GM18907 (cell line): ENCODE data around the gene CALML3.
"Not testable (repeated sequence)": the region's sequence is repeated elsewhere in the genome, so short reads cannot be mapped to it uniquely, and the experiment has no call there.

Experiments
- ATAC-seq: cut with Tn5 transposase; IDR thresholded peaks from one replicate; pipeline ENCODE4 v1.9.1; 2021; ENCODE audit warnings: mild to moderate bottlenecking, moderate library complexity; ENCODE audit not compliant: unreplicated experiment

CALML3 gene

GRCh38 chr10:5524641-5525560, at the start of gene CALML3:
Gene CALML3 (plus strand): TSS chr10:5524961. CDS start chr10:5525086, 125 bp downstream.
- no peak for ATAC-seq

- ATAC-seq: not testable (repeated sequence)
These were observed 49.7 kb upstream of the CALML3 start for GRCh38 chr10:5475088-5475487.

- not testable (repeated sequence) for ATAC-seq
These were observed 48.6 kb upstream of the CALML3 start for GRCh38 chr10:5475974-5476807.

- no peak for ATAC-seq
These were observed 47.7 kb upstream of the CALML3 start for GRCh38 chr10:5476918-5477525.

GRCh38 chr10:5477948-5478693, 46.6 kb upstream of the CALML3 start:
- ATAC-seq: no peak

GRCh38 chr10:5478694-5479305, 46.0 kb upstream of the CALML3 start:
- ATAC-seq: no peak

GRCh38 chr10:5479481-5480161, 45.1 kb upstream of the CALML3 start:
- no peak for ATAC-seq

GRCh38 chr10:5480162-5480941, 44.4 kb upstream of the CALML3 start:
- ATAC-seq: no peak

- ATAC-seq: no peak
These were observed 43.6 kb upstream of the CALML3 start for GRCh38 chr10:5481121-5481520.

- ATAC-seq: no peak
These were observed 42.7 kb upstream of the CALML3 start for GRCh38 chr10:5482016-5482415.

GRCh38 chr10:5484205-5484604, 40.6 kb upstream of the CALML3 start:
- ATAC-seq: no peak

- no peak for ATAC-seq
These were observed 39.5 kb upstream of the CALML3 start for GRCh38 chr10:5485290-5485689.

GRCh38 chr10:5485948-5486852, 38.6 kb upstream of the CALML3 start:
- no peak for ATAC-seq

GRCh38 chr10:5486853-5487235, 37.9 kb upstream of the CALML3 start:
- ATAC-seq: no peak

- ATAC-seq: no peak
These were observed 36.2 kb upstream of the CALML3 start for GRCh38 chr10:5488272-5489161.

- no peak for ATAC-seq
These were observed 34.7 kb upstream of the CALML3 start for GRCh38 chr10:5490032-5490431.
